H1 (cell line): Measurements from ENCODE around the gene CCDC8. TPM values are rescaled to one million over a fixed set of nuclear protein-coding genes. Genes with fewer than 3 reads are reported as not detected.

Experiments
- CTCF ChIA-PET: fragments of 300-600 bp; sonication (Branson Sonifier 250); formaldehyde crosslinking; loops from one replicate; lab custom pipeline; 2021; ENCODE audit not compliant: partially characterized antibody; lab: Charles Lee
- POLR2A ChIA-PET: fragments of 300-600 bp; sonication (Branson Sonifier 250); formaldehyde crosslinking; loops from one replicate; lab custom pipeline; 2021; ENCODE audit warnings: inconsistent platforms; ENCODE audit not compliant: partially characterized antibody; lab: Charles Lee
- DNase-seq, 2 experiments: peaks; one replicate each; pipeline versions ENCODE4 v3.0.0 to v3.0.0-alpha.2; 2010 to 2022; ENCODE audit warnings: low spot score in 2 of 2, low read depth in 1 of 2, mixed read lengths in 1 of 2
- FAIRE-seq: peaks from 2 replicates; lab custom pipeline; 2011; peaks lifted over from hg19 to GRCh38; lab: Jason Lieb, UNC
- H2AFZ ChIP-seq: 2 replicates; pipeline ENCODE4 v1.8.1; 2012; ENCODE audit warnings: low read length, inconsistent platforms
- H2AK5ac ChIP-seq: 2 replicates; pipeline ENCODE4 v1.6.1; 2013; ENCODE audit warnings: low read depth, low read length
- H2BK120ac ChIP-seq: replicated peaks from 2 replicates; pipeline ENCODE3; 2013; ENCODE audit warnings: low read depth, low read length, inconsistent platforms
- H2BK12ac ChIP-seq: 2 replicates; pipeline ENCODE4 v1.6.1; 2013; ENCODE audit warnings: low read depth, low read length
- H2BK15ac ChIP-seq: 2 replicates; pipeline ENCODE4 v1.6.1; 2013; ENCODE audit warnings: low read length
- H2BK20ac ChIP-seq: 2 replicates; pipeline ENCODE4 v1.6.1; 2013; ENCODE audit warnings: low read length
- H2BK5ac ChIP-seq: 2 replicates; pipeline ENCODE4 v1.6.1; 2013; ENCODE audit warnings: low read depth, low read length
- H3K14ac ChIP-seq: 2 replicates; pipeline ENCODE4 v1.6.1; 2013; ENCODE audit warnings: inconsistent platforms; ENCODE audit not compliant: insufficient read length
- H3K18ac ChIP-seq: 2 replicates; pipeline ENCODE4 v1.6.1; 2013; ENCODE audit warnings: low read length; ENCODE audit errors: extremely low read depth
- H3K23ac ChIP-seq: 2 replicates; pipeline ENCODE4 v1.6.1; 2013; ENCODE audit warnings: inconsistent platforms; ENCODE audit not compliant: insufficient read length
- H3K23me2 ChIP-seq: 2 replicates; pipeline ENCODE4 v1.6.1; 2013; ENCODE audit warnings: low read depth, low read length
- H3K27ac ChIP-seq: 2 replicates; pipeline ENCODE4 v1.6.1; 2011; ENCODE audit warnings: low read depth, low read length, inconsistent platforms
- H3K27me3 ChIP-seq, 4 experiments: replicated peaks in 1 of 4; 1 replicate in 1 of 4; 2 replicates in 3 of 4; pipeline versions ENCODE4 v1.6.1 to v1.8.1; 2011 to 2013; ENCODE audit warnings: low read length in 3 of 4, mild to moderate bottlenecking in 3 of 4, inconsistent platforms in 2 of 4, mixed read lengths in 2 of 4, moderate library complexity in 1 of 4; ENCODE audit not compliant: control insufficient read depth in 3 of 4, insufficient read depth in 3 of 4; ENCODE audit errors: extremely low read depth in 1 of 4
- H3K36me3 ChIP-seq, 4 experiments: 2 replicates each; pipeline versions ENCODE4 v1.6.1 to v1.8.1; 2011 to 2013; ENCODE audit warnings: mild to moderate bottlenecking in 4 of 4, low read length in 3 of 4, moderate library complexity in 2 of 4, control low read depth in 1 of 4, inconsistent platforms in 1 of 4; ENCODE audit not compliant: insufficient read depth in 4 of 4, control insufficient read depth in 2 of 4
- H3K4ac ChIP-seq: replicated peaks from 2 replicates; pipeline ENCODE3; 2013; ENCODE audit warnings: low read length, low read depth, mixed read lengths, inconsistent platforms; ENCODE audit not compliant: insufficient read length
- H3K4me1 ChIP-seq, 4 experiments: replicated peaks in 1 of 4; 1 replicate in 1 of 4; 2 replicates in 3 of 4; pipeline versions ENCODE4 v1.6.1 to v1.8.1; 2011 to 2013; ENCODE audit warnings: low read length in 3 of 4, inconsistent platforms in 2 of 4, mixed read lengths in 1 of 4; ENCODE audit not compliant: insufficient read depth in 4 of 4, control insufficient read depth in 3 of 4
- H3K4me2 ChIP-seq, 2 experiments: 2 replicates each; pipeline versions ENCODE4 v1.6.1 to v1.8.1; 2011 to 2013; ENCODE audit warnings: low read depth in 2 of 2, low read length in 2 of 2, control low read depth in 1 of 2, inconsistent platforms in 1 of 2, mild to moderate bottlenecking in 1 of 2; ENCODE audit not compliant: insufficient read depth in 1 of 2
- H3K4me3 ChIP-seq, 4 experiments: fragments of 200-600, 300-600 bp in 1 of 4; sonication (generic), shearing (Covaris generic), sonication (Bioruptor Twin) in 1 of 4; 2 replicates each; pipeline versions ENCODE4 v1.5.1 to v1.8.1; 2011 to 2016; ENCODE audit warnings: low read length in 4 of 4, low read depth in 3 of 4, control low read depth in 2 of 4, inconsistent platforms in 2 of 4, mild to moderate bottlenecking in 2 of 4, mixed read lengths in 1 of 4, moderate library complexity in 1 of 4; ENCODE audit not compliant: insufficient read depth in 2 of 4; ENCODE audit errors: extremely low read depth in 1 of 4
- H3K56ac ChIP-seq: replicated peaks from 2 replicates; pipeline ENCODE3; 2013; ENCODE audit warnings: low read depth, mild to moderate bottlenecking, mixed read lengths, low read length, inconsistent platforms; ENCODE audit not compliant: insufficient read length
- H3K79me1 ChIP-seq: 2 replicates; pipeline ENCODE4 v1.6.1; 2013; ENCODE audit warnings: low read depth, low read length, control low read depth
- H3K79me2 ChIP-seq, 2 experiments: 2 replicates each; pipeline versions ENCODE4 v1.6.1 to v1.8.1; 2012 to 2013; ENCODE audit warnings: low read length in 2 of 2, mild to moderate bottlenecking in 2 of 2, inconsistent platforms in 1 of 2; ENCODE audit not compliant: insufficient read depth in 2 of 2, control insufficient read depth in 1 of 2
- H3K9ac ChIP-seq, 4 experiments: replicated peaks in 1 of 4; 1 replicate in 1 of 4; 2 replicates in 3 of 4; pipeline versions ENCODE4 v1.6.1 to v1.8.1; 2011 to 2013; ENCODE audit warnings: low read depth in 3 of 4, low read length in 3 of 4, control low read depth in 2 of 4, mild to moderate bottlenecking in 2 of 4, moderate library complexity in 2 of 4, inconsistent platforms in 1 of 4; ENCODE audit errors: extremely low read depth in 1 of 4
- H3K9me3 ChIP-seq, 2 experiments: 2 replicates each; pipeline versions ENCODE4 v1.6.1 to v1.8.1; 2012 to 2013; ENCODE audit warnings: mild to moderate bottlenecking in 2 of 2, moderate library complexity in 2 of 2, control low read depth in 1 of 2, inconsistent platforms in 1 of 2, low read depth in 1 of 2, low read length in 1 of 2, mixed read lengths in 1 of 2; ENCODE audit not compliant: insufficient read depth in 2 of 2
- H4K20me1 ChIP-seq, 2 experiments: replicated peaks in 1 of 2; 2 replicates each; pipeline versions ENCODE3 to v1.8.1; 2011 to 2013; ENCODE audit warnings: inconsistent platforms in 2 of 2, low read length in 2 of 2, mild to moderate bottlenecking in 1 of 2; ENCODE audit not compliant: insufficient read depth in 2 of 2, control insufficient read depth in 1 of 2
- H4K5ac ChIP-seq: 2 replicates; pipeline ENCODE4 v1.6.1; 2013; ENCODE audit warnings: low read length, low read depth, mixed read lengths, inconsistent platforms; ENCODE audit not compliant: insufficient read length
- H4K8ac ChIP-seq: 2 replicates; pipeline ENCODE4 v1.8.0; 2013; ENCODE audit warnings: mild to moderate bottlenecking, moderate library complexity, low read length, inconsistent platforms; ENCODE audit not compliant: insufficient read depth; ENCODE audit errors: extremely low read depth
- H4K91ac ChIP-seq: replicated peaks from 2 replicates; pipeline ENCODE3; 2013; ENCODE audit warnings: low read length, mixed read lengths, inconsistent platforms; ENCODE audit not compliant: insufficient read length
- BACH1 ChIP-seq: IDR thresholded peaks from 2 replicates; pipeline ENCODE4 v1.6.1; 2012; ENCODE audit warnings: low read length, improper control_type of control experiment
- BRCA1 ChIP-seq: IDR thresholded peaks from 2 replicates; pipeline ENCODE4 v1.6.1; 2012; ENCODE audit warnings: low read depth, low read length, improper control_type of control experiment
- CHD2 ChIP-seq: IDR thresholded peaks from 2 replicates; pipeline ENCODE4 v1.6.1; 2012; ENCODE audit warnings: low read length, improper control_type of control experiment
- FOSL1 ChIP-seq: IDR thresholded peaks from 2 replicates; pipeline ENCODE4 v1.6.1; 2011; ENCODE audit warnings: mild to moderate bottlenecking, low read depth, low read length, moderate library complexity; ENCODE audit not compliant: insufficient read depth
- GTF2F1 ChIP-seq: IDR thresholded peaks from 2 replicates; pipeline ENCODE4 v1.6.1; 2012; ENCODE audit warnings: low read depth, low read length, improper control_type of control experiment, borderline replicate concordance
- MAFK ChIP-seq: IDR thresholded peaks from 2 replicates; pipeline ENCODE4 v1.6.1; 2012; ENCODE audit warnings: low read depth, mild to moderate bottlenecking, improper control_type of control experiment, low read length
- RNF2 ChIP-seq: fragments of 200-900, 300-1000 bp; sonication (generic); IDR thresholded peaks from 2 replicates; pipeline ENCODE4 v1.7.1; 2016; ENCODE audit warnings: borderline replicate concordance, low read depth, mild to moderate bottlenecking, antibody characterized with exemption, low read length; ENCODE audit not compliant: poor library complexity, severe bottlenecking; ENCODE audit errors: missing control alignments
- SP2 ChIP-seq: IDR thresholded peaks from 2 replicates; pipeline ENCODE4 v1.6.1; 2012; ENCODE audit warnings: mild to moderate bottlenecking, low read length, inconsistent platforms
- SUZ12 ChIP-seq: fragments of 200-600 bp; sonication (generic); IDR thresholded peaks from 2 replicates; pipeline ENCODE4 v1.6.1; 2012; ENCODE audit warnings: mild to moderate bottlenecking, inconsistent platforms, low read length, moderate library complexity, mixed read lengths
- YY1 ChIP-seq: IDR thresholded peaks from 2 replicates; pipeline ENCODE4 v1.6.1; 2011; ENCODE audit warnings: low read depth, mild to moderate bottlenecking, low read length
- WGBS, 2 experiments: shearing (Covaris generic) in 1 of 2; methylation state at CpG; one replicate each; pipeline versions ENCODE4 v1.1.6 to v1.1.7; 2013 to 2015; ENCODE audit warnings: low lambda C conversion rate in 2 of 2, mixed read lengths in 2 of 2, inconsistent platforms in 1 of 2, low coverage in 1 of 2, missing lambda C conversion rate in 1 of 2; ENCODE audit not compliant: insufficient replicate concordance in 2 of 2, insufficient coverage in 1 of 2, insufficient read length in 1 of 2; ENCODE audit errors: extremely low coverage in 1 of 2, missing lambda C conversion rate in 1 of 2; 5-methylcytosine and 5-hydroxymethylcytosine counted together
- polyA plus RNA-seq, 7 experiments: library from polyadenylated mRNA; depleted of rRNA in 3 of 7; stranded (reverse) in 5 of 7; unstranded in 2 of 7; fragments of >200 nt in 5 of 7; fragments of 200-250 nt in 2 of 7; gene quantifications; 1 replicate in 5 of 7; 2 replicates in 1 of 7; 4 replicates in 1 of 7; pipeline versions ENCODE4 v1.2.1 to v1.2.3, GENCODE V29; 2011 to 2013; ENCODE audit warnings: missing spikeins in 2 of 7, mixed read lengths in 2 of 7
- total RNA-seq: library from RNA; stranded (reverse); fragmentation: NEBNext Ultra II Directional; extraction: Animal tissue kit (Norgen Biotek cat#: 25700); gene quantifications from 2 replicates; pipeline ENCODE4 v1.2.1, GENCODE V29; 2021

CCDC8 gene
- total and polyA plus RNA-seq, 2 of the 8 experiments (the other 6 are each of a cell fraction or from before 2014, with no cell fraction given), result 4.9 to 13.6 TPM

GRCh38 chr19:46448601-46449000, 35.2 kb upstream of the CCDC8 start:
- H4K20me1 ChIP-seq, result no peaks in the 10 kb centered on the region
- H2BK12ac ChIP-seq, result no peak overlapping the region
- H2BK20ac ChIP-seq, result no peak overlapping the region
- H3K4ac ChIP-seq, result no peak overlapping the region
- no peak overlapping the region for H3K27ac ChIP-seq
- no peaks in the 10 kb centered on the region for H3K23me2 ChIP-seq
- H3K79me1 ChIP-seq, result no peaks in the 10 kb centered on the region
- H4K5ac ChIP-seq, result no peak overlapping the region
- H4K8ac ChIP-seq, result no peak overlapping the region
- no peak overlapping the region for H3K9ac ChIP-seq
- no peak overlapping the region for H3K56ac ChIP-seq
- H4K91ac ChIP-seq, result no peak overlapping the region
- H2AFZ ChIP-seq, result no peak overlapping the region
- no peaks in the 10 kb centered on the region for H3K4me1 ChIP-seq
- H3K27me3 ChIP-seq, result no peaks in the 10 kb centered on the region
- H3K14ac ChIP-seq, result no peak overlapping the region
- no peak overlapping the region for H2BK5ac ChIP-seq
- H3K36me3 ChIP-seq, result no peaks in the 10 kb centered on the region
- no peak for TF ChIP-seq RNF2
- no peak for TF ChIP-seq GTF2F1
- no peak for TF ChIP-seq CHD2
- no peak for TF ChIP-seq BACH1
- no peak for TF ChIP-seq SP2
- TF ChIP-seq FOSL1, result no peak
- no peak for TF ChIP-seq SUZ12
- TF ChIP-seq MAFK, result no peak
- no peak for TF ChIP-seq YY1
- no peak for TF ChIP-seq BRCA1
- H2BK120ac ChIP-seq, result no peak overlapping the region
- H3K18ac ChIP-seq, result no peak overlapping the region; the same call in 1 of the 2 replicates
- H3K4me3 ChIP-seq, result no peak overlapping the region
- H3K4me2 ChIP-seq, result no peak overlapping the region
- 93% methylated on average over 10 of the region's 10 CpGs; no CpG with 5 or more reads in 1 of the 2 experiments for WGBS, 2 experiments
- no peak overlapping the region for H2BK15ac ChIP-seq
- ChIA-PET POLR2A (interaction anchor here (1.6 kb wide), 1 partner anchor 9 kb away, joined by 3 read pairs; no protein-coding TSS in a partner anchor), CTCF (interaction anchor here (1.0 to 5.5 kb wide), 4 partner anchors 11 to 53 kb away, joined by 3 to 20 read pairs (median 10); no protein-coding TSS in a partner anchor)
- H2AK5ac ChIP-seq, result no peak overlapping the region
- no peaks in the 10 kb centered on the region for H3K79me2 ChIP-seq
- H3K23ac ChIP-seq, result no peak overlapping the region
- FAIRE-seq (no peak), DNase-seq (no peak)
- H3K9me3 ChIP-seq, result no peaks in the 10 kb centered on the region
